ENCODE results near the gene CYP8B1.

The CYP8B1 gene

GRCh38 chr3:42826141-42826540 is 49.5 kb downstream of the CYP8B1 start:
- no peak for DNase-seq (ENCODE audit: low spot score)

- peak; percentile 24 for DNase-seq (ENCODE audit: low spot score)
Measured at GRCh38 chr3:42823351-42823750, 52.3 kb downstream of the CYP8B1 start.

GRCh38 chr3:42822828-42823227 is 52.9 kb downstream of the CYP8B1 start:
- peak; percentile 56 for DNase-seq (ENCODE audit: low spot score)
